Liver (tissue), 9 donors: ENCODE results near the gene MAPK8IP3. TPM values are rescaled to one million over a fixed set of nuclear protein-coding genes. Genes with fewer than 3 reads are reported as not detected.
"Not testable (repeated sequence)": the region's sequence is repeated elsewhere in the genome, so short reads cannot be mapped to it uniquely, and the experiment has no call there.

Source experiments
- DNase-seq: peaks from one replicate; pipeline ENCODE4 v3.0.0-alpha.2; 2017; ENCODE audit warnings: low spot score
- H3K27ac ChIP-seq, 2 donors: one replicate each; pipeline ENCODE4 v1.7.0; 2013; ENCODE audit warnings: inconsistent platforms in 2 of 2, low read length in 2 of 2, control low read depth in 1 of 2, low read depth in 1 of 2, mild to moderate bottlenecking in 1 of 2
- H3K27me3 ChIP-seq, 4 donors: one replicate each; pipeline versions ENCODE4 v1.6.1 to v1.7.0; 2013; ENCODE audit warnings: low read length in 3 of 4, inconsistent platforms in 1 of 4, mild to moderate bottlenecking in 1 of 4, moderate library complexity in 1 of 4; ENCODE audit not compliant: control insufficient read depth in 4 of 4, insufficient read depth in 4 of 4
- H3K36me3 ChIP-seq, 4 donors: one replicate each; pipeline versions ENCODE4 v1.6.1 to v1.7.0; 2013; ENCODE audit warnings: low read length in 3 of 4, mild to moderate bottlenecking in 3 of 4, low read depth in 1 of 4, moderate library complexity in 1 of 4; ENCODE audit not compliant: control insufficient read depth in 4 of 4, insufficient read depth in 3 of 4
- H3K4me1 ChIP-seq, 4 donors: one replicate each; pipeline versions ENCODE4 v1.6.1 to v1.7.0; 2013; ENCODE audit warnings: low read length in 3 of 4, mild to moderate bottlenecking in 3 of 4, moderate library complexity in 1 of 4; ENCODE audit not compliant: control insufficient read depth in 4 of 4, insufficient read depth in 4 of 4
- H3K4me3 ChIP-seq, 3 donors: one replicate each; pipeline versions ENCODE4 v1.6.1 to v1.7.0; 2013; ENCODE audit warnings: low read length in 3 of 3, control low read depth in 1 of 3, low read depth in 1 of 3, mild to moderate bottlenecking in 1 of 3
- H3K9ac ChIP-seq, 2 donors: one replicate each; pipeline ENCODE4 v1.7.0; 2013; ENCODE audit warnings: low read length in 2 of 2, mild to moderate bottlenecking in 2 of 2, moderate library complexity in 2 of 2, control low read depth in 1 of 2, low read depth in 1 of 2
- H3K9me3 ChIP-seq, 4 donors: one replicate each; pipeline versions ENCODE4 v1.6.1 to v1.7.0; 2013; ENCODE audit warnings: low read length in 3 of 4; ENCODE audit not compliant: control insufficient read depth in 4 of 4
- ATF3 ChIP-seq: IDR thresholded peaks from 2 replicates; pipeline ENCODE4 v1.6.1; 2016; ENCODE audit warnings: antibody characterized with exemption
- CTCF ChIP-seq: fragments of 150-350 bp; IDR thresholded peaks from 2 replicates; pipeline ENCODE4 v1.5.1; 2017; ENCODE audit warnings: improper control_type of control experiment, low read depth, low read length; ENCODE audit not compliant: missing input control
- EGR1 ChIP-seq, 2 donors: IDR thresholded peaks; 2 replicates each; pipeline ENCODE4 v1.6.1; 2016 to 2018; ENCODE audit warnings: antibody characterized with exemption in 2 of 2, low read depth in 2 of 2
- FOXA1 ChIP-seq: IDR thresholded peaks from 2 replicates; pipeline ENCODE4 v1.6.1; 2016; ENCODE audit warnings: antibody characterized with exemption
- GABPA ChIP-seq, 2 donors: IDR thresholded peaks in 1 of 2; conservative IDR thresholded peaks in 1 of 2; 2 replicates each; pipeline ENCODE4 v1.6.1; 2016; ENCODE audit warnings: antibody characterized with exemption in 2 of 2, mild to moderate bottlenecking in 1 of 2, moderate library complexity in 1 of 2
- HNF4A ChIP-seq, 2 donors: conservative IDR thresholded peaks; 2 replicates each; pipeline ENCODE4 v1.6.1; 2016; ENCODE audit warnings: antibody characterized with exemption in 2 of 2, mild to moderate bottlenecking in 2 of 2
- HNF4G ChIP-seq: IDR thresholded peaks from 2 replicates; pipeline ENCODE4 v1.6.1; 2016; ENCODE audit warnings: antibody characterized with exemption
- JUND ChIP-seq, 2 donors: IDR thresholded peaks; 2 replicates each; pipeline ENCODE4 v1.6.1; 2016; ENCODE audit warnings: antibody characterized with exemption in 2 of 2
- MAX ChIP-seq: IDR thresholded peaks from 2 replicates; pipeline ENCODE4 v1.6.1; 2016; ENCODE audit warnings: antibody characterized with exemption
- NR2F2 ChIP-seq: IDR thresholded peaks from 2 replicates; pipeline ENCODE4 v1.6.1; 2016; ENCODE audit warnings: antibody characterized with exemption
- RAD21 ChIP-seq, 2 donors: IDR thresholded peaks; 2 replicates each; pipeline ENCODE4 v1.6.1; 2016; ENCODE audit warnings: antibody characterized with exemption in 2 of 2, mild to moderate bottlenecking in 2 of 2
- REST ChIP-seq: IDR thresholded peaks from 2 replicates; pipeline ENCODE4 v1.6.1; 2016; ENCODE audit warnings: antibody characterized with exemption, mild to moderate bottlenecking
- RXRA ChIP-seq, 2 donors: IDR thresholded peaks; 2 replicates each; pipeline ENCODE4 v1.6.1; 2017 to 2018; ENCODE audit warnings: antibody characterized with exemption in 2 of 2, mild to moderate bottlenecking in 1 of 2
- SP1 ChIP-seq: IDR thresholded peaks from 2 replicates; pipeline ENCODE4 v1.6.1; 2018; ENCODE audit warnings: antibody characterized with exemption, mild to moderate bottlenecking
- TAF1 ChIP-seq: conservative IDR thresholded peaks from 2 replicates; pipeline ENCODE4 v1.6.1; 2016; ENCODE audit warnings: antibody characterized with exemption, mild to moderate bottlenecking
- YY1 ChIP-seq: IDR thresholded peaks from 2 replicates; pipeline ENCODE4 v1.6.1; 2016; ENCODE audit warnings: antibody characterized with exemption, mild to moderate bottlenecking
- ZBTB33 ChIP-seq: IDR thresholded peaks from 2 replicates; pipeline ENCODE4 v1.6.1; 2016; ENCODE audit warnings: antibody characterized with exemption
- WGBS: extraction: QIAGEN DNeasy Blood & Tissue Kit; methylation state at CpG from one replicate; pipeline ENCODE4 v1.1.7; 2013; 5-methylcytosine and 5-hydroxymethylcytosine counted together
- polyA plus RNA-seq, 2 donors: library from polyadenylated mRNA; stranded (reverse) in 1 of 2; unstranded in 1 of 2; fragments of 200-250 nt in 1 of 2; fragments of >200 nt in 1 of 2; fragmentation: Nextera tagmentation in 1 of 2; extraction: Ambion mirVana in 1 of 2; gene quantifications; one replicate each; pipeline versions ENCODE4 v1.2.1 to v1.2.3, GENCODE V29; 2013 to 2015
- total RNA-seq, 2 donors: library from RNA; depleted of rRNA; stranded (reverse); fragments of >200 nt; gene quantifications; one replicate each; pipeline ENCODE4 v1.2.3, GENCODE V29; 2014
- donor health status: healthy.
- donor health status: healthy.
- donor health status: healthy.
- donor health status: healthy.
- donor health status: healthy.

MAPK8IP3 gene
- total and polyA plus RNA-seq, 4 donors, result 4.1 to 43.0 (median 9.3) TPM

- no peak for TF ChIP-seq REST
- no peak for TF ChIP-seq FOXA1
Observed at GRCh38 chr16:1701216-1701878, 4.6 kb upstream of the MAPK8IP3 start (continued).

- H3K4me3 ChIP-seq, result peak overlapping the region; percentile 74 to 93 (median 91)
- not testable (repeated sequence) for H3K27me3 ChIP-seq, H3K9me3 ChIP-seq, DNase-seq
- TF ChIP-seq YY1, result peak; percentile 39
- peaks cover 6 to 23% (median 13%) of the 10 kb centered on the region in 4 donors for H3K4me1 ChIP-seq
- H3K36me3 ChIP-seq, result peaks cover 0 to 13% (median 6%) of the 10 kb centered on the region in 4 donors
- peak overlapping the region; percentile 85 to 93 for H3K27ac ChIP-seq
- peak overlapping the region in 1 of 2 donors; percentile 68 for H3K9ac ChIP-seq
- under 1% methylated on average over 16 of the region's 16 CpGs for whole genome bisulfite sequencing
Observed at GRCh38 chr16:1705324-1705687, 689 bp upstream of the MAPK8IP3 start.

- Histone ChIP-seq H3K4me3 (peak overlapping the region; percentile 88 to 98 (median 91)), H3K4me1 (peaks cover 6 to 23% (median 13%) of the 10 kb centered on the region in 4 donors), H3K27me3 (no peaks in the 10 kb centered on the region), H3K9ac (peak overlapping the region; percentile 40 to 82), H3K36me3 (peaks cover 0 to 5% (median 4%) of the 10 kb centered on the region in 4 donors), H3K27ac (peak overlapping the region; percentile 77 to 85), H3K9me3 (no peaks in the 10 kb centered on the region)
- 2% methylated on average over 62 of the region's 62 CpGs for WGBS
- DNase-seq, result no peak
- no peak for TF ChIP-seq NR2F2
- no peak for TF ChIP-seq MAX
- no peak for TF ChIP-seq RAD21 (IDR thresholded peaks at IDR 0.05)
- no peak for TF ChIP-seq JUND (IDR thresholded peaks at IDR 0.05)
- no peak for TF ChIP-seq FOXA1
- no peak for TF ChIP-seq ATF3
- TF ChIP-seq RXRA (IDR thresholded peaks at IDR 0.05), result no peak
- TF ChIP-seq HNF4A (conservative IDR thresholded peaks at IDR 0.05), result no peak
- TF ChIP-seq REST, result no peak
- no peak for TF ChIP-seq EGR1 (IDR thresholded peaks at IDR 0.05; ENCODE audit: low read depth in 2 of 2)
- no peak for TF ChIP-seq CTCF
- no peak for TF ChIP-seq ZBTB33
- TF ChIP-seq GABPA (IDR thresholded peaks at IDR 0.05 in 1 of 2, conservative IDR thresholded peaks at IDR 0.05 in 1 of 2), result no peak
- TF ChIP-seq SP1, result no peak
- no peak for TF ChIP-seq HNF4G
- TF ChIP-seq YY1, result no peak
- TF ChIP-seq TAF1, result no peak
Observed at GRCh38 chr16:1706386-1707192, 594 bp downstream of the MAPK8IP3 start.
